Esophagus (tissue), 2 donors: ENCODE data around the gene GLTP. TPM values are rescaled to one million over a fixed set of nuclear protein-coding genes. Genes with fewer than 3 reads are reported as not detected.
"Not testable (repeated sequence)": the region's sequence is repeated elsewhere in the genome, so short reads cannot be mapped to it uniquely, and the experiment has no call there.

Source experiments
- H3K27ac ChIP-seq, 2 donors: one replicate each; pipeline ENCODE4 v1.5.1; 2013; ENCODE audit warnings: low read depth in 2 of 2, mild to moderate bottlenecking in 2 of 2, inconsistent platforms in 1 of 2, low read length in 1 of 2, moderate library complexity in 1 of 2
- H3K27me3 ChIP-seq, 2 donors: one replicate each; pipeline ENCODE4 v1.6.1; 2013; ENCODE audit warnings: low read length in 2 of 2, control low read depth in 1 of 2, mild to moderate bottlenecking in 1 of 2; ENCODE audit not compliant: insufficient read depth in 2 of 2, control insufficient read depth in 1 of 2
- H3K36me3 ChIP-seq, 2 donors: one replicate each; pipeline ENCODE4 v1.6.1; 2013; ENCODE audit warnings: low read length in 1 of 2; ENCODE audit not compliant: control insufficient read depth in 2 of 2, insufficient read depth in 2 of 2
- H3K4me1 ChIP-seq, 2 donors: one replicate each; pipeline ENCODE4 v1.6.1; 2013; ENCODE audit warnings: low read length in 1 of 2; ENCODE audit not compliant: control insufficient read depth in 2 of 2, insufficient read depth in 2 of 2
- H3K4me3 ChIP-seq, 2 donors: one replicate each; pipeline ENCODE4 v1.5.1; 2013; ENCODE audit warnings: low read length in 2 of 2, mild to moderate bottlenecking in 2 of 2, low read depth in 1 of 2, moderate library complexity in 1 of 2
- H3K9me3 ChIP-seq, 2 donors: one replicate each; pipeline ENCODE4 v1.6.1; 2013; ENCODE audit warnings: mild to moderate bottlenecking in 2 of 2, low read depth in 1 of 2, low read length in 1 of 2, moderate library complexity in 1 of 2; ENCODE audit not compliant: control insufficient read depth in 2 of 2, insufficient read depth in 1 of 2
- WGBS, 2 donors: extraction: QIAGEN DNeasy Blood & Tissue Kit; methylation state at CpG; one replicate each; pipeline ENCODE4 v1.1.7; 2013; 5-methylcytosine and 5-hydroxymethylcytosine counted together
- polyA plus RNA-seq, 2 donors: library from polyadenylated mRNA; stranded (reverse); fragments of 200-250 nt; gene quantifications; one replicate each; pipeline ENCODE4 v1.2.3, GENCODE V29; 2013
- donor health status: healthy with polysubstance abuse.
- donor health status: Bipolar disorder and iron deficiency.

The GLTP gene
- polyA plus RNA-seq, 2 donors = 270 to 383 TPM

DNA sequence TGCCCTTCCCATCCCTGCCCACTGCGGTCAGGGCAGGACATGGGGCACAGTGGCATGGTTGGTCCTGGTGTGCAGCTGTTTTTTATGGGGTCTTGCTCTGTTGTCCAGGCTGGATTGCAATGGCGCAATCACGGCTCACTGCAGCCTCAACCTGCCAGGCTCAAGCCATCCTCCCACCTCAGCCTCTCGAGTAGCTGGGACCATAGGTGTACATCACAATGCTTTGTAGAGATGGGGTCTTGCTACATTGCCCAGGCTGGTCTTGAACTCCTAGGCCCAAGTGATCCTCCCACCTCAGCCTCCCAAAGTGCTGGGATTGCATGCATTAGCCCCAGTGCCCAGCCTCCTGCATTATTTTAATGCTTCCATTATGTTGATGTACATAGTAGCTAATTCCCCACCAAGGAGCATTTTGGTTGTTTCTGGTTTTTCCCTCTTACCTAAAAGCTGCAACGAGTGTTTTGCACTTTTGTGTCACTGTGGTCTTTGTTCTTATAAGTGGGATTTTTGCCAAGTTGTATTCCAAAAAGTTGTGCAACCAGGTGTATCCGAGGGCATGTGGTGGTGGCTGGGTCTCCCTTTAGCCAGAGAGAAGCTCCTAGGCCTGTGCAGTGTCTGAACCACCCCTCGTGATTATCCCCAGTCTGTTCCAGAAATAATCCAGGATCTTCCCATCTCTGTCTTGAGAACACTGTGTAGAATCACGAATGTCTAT lies 30.1 kb upstream of the GLTP start:
- H3K27me3 ChIP-seq = no peaks in the 10 kb centered on the region
- H3K4me1 ChIP-seq = peaks cover 0 to 4% of the 10 kb centered on the region in 2 donors
- H3K9me3 ChIP-seq = no peaks in the 10 kb centered on the region
- H3K27ac ChIP-seq = no peak overlapping the region
- 81 to 84% methylated on average over 8 of the region's 8 CpGs for WGBS, 2 donors
- H3K36me3 ChIP-seq = peaks cover 17 to 51% of the 10 kb centered on the region in 2 donors
- no peak overlapping the region for H3K4me3 ChIP-seq

DNA sequence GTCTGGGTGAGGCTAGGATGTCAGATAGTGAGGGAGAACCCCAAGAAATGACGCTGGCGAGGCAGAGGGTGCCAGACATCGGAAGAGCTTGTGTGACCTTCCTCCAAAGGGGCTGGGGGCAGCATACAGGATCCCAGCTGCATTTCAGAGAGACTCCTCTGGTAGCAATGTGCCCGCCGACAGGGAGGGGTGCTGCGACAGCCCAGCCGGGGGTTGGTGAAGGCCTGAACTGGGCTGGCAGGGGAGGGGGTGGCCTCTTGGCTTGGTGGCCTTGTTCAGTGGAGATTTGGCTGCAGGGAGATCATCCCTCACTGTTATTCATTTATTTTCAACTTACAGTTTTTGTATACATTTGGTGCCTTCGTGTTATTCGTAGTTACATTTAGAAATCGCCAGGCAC lies 25.0 kb upstream of the GLTP start:
- Histone ChIP-seq H3K9me3 (no peaks in the 10 kb centered on the region), H3K27me3 (no peaks in the 10 kb centered on the region), H3K4me1 (no peaks in the 10 kb centered on the region), H3K27ac (no peak overlapping the region), H3K4me3 (no peak overlapping the region), H3K36me3 (peaks cover 34 to 48% of the 10 kb centered on the region in 2 donors)
- WGBS, 2 donors = 89 to 90% methylated on average over 10 of the region's 10 CpGs

DNA sequence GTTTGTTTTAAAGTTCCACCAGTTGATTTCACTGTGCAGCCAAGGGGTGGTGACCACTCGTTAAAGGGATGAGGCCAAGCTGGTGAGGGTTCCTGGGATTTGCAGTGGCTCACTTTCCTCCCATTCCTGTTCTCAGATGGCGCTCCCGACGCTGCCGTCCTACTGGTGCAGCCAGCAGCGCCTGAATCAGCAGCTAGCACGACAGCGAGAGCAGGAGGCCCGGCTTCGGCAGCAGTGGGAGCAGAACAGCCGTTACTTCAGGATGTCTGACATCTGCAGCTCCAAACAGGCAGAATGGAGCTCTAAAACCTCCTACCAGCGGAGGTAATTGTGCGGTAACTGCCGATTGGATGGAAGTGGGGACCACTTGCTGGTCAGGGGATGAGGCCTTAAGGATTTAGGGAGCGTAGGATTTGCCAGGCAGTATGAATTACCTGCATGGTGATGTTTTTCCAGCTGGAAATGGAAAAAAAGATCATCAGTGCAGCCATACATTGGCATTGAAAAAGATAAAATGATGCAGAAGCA lies 22.6 kb upstream of the GLTP start:
- Histone ChIP-seq H3K27me3 (no peaks in the 10 kb centered on the region), H3K27ac (no peak overlapping the region), H3K9me3 (no peaks in the 10 kb centered on the region), H3K4me3 (no peak overlapping the region), H3K36me3 (peaks cover 34 to 36% of the 10 kb centered on the region in 2 donors), H3K4me1 (no peaks in the 10 kb centered on the region)
- WGBS, 2 donors = 86 to 88% methylated on average over 15 of the region's 15 CpGs

DNA sequence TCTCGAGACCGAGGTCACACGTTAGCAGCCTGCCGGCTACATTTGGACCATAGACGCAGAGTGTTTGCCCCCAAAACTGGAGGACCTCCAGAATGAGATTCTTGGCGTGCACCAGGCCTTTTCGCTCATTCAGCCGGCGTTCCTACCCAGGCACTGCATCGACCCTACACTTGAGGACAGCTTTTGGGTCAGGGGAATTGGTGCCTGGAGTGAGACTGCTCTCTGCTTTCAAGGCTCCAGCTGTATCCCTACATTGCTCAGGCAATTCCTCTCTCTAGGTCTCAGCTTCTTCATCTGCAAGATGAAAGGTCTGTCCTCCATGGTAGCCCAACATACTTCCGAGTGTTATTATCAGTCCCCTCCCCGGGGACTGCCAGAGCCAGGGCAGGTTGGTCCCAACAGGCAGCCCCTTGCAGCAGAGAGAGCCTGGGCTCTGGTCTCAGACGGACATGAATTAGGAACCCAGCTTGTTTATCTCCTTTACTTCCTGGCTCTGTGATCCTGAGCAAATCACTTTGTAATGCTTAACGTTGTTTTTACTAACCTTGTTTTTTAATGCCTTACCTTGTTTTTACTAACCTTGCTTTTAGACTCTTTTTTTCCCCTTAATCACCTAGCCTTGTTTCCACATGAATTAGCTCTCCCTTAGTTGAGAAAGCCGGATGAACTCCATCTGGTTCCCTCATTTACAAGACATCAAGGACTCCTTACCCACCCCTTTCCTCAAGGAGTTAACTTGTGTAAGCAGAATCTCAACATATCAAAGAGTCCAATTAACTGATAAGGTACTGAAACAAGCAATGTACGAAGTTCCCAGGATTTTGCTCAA lies 20.6 kb upstream of the GLTP start:
- H3K36me3 ChIP-seq = peaks cover 20 to 25% of the 10 kb centered on the region in 2 donors
- H3K4me1 ChIP-seq = no peaks in the 10 kb centered on the region
- H3K9me3 ChIP-seq = no peaks in the 10 kb centered on the region
- 3 to 4% methylated on average over 16 of the region's 16 CpGs for WGBS, 2 donors
- peak overlapping the region; percentile 73 to 90 for H3K27ac ChIP-seq
- peak overlapping the region; percentile 82 to 84 for H3K4me3 ChIP-seq
- no peaks in the 10 kb centered on the region for H3K27me3 ChIP-seq

DNA sequence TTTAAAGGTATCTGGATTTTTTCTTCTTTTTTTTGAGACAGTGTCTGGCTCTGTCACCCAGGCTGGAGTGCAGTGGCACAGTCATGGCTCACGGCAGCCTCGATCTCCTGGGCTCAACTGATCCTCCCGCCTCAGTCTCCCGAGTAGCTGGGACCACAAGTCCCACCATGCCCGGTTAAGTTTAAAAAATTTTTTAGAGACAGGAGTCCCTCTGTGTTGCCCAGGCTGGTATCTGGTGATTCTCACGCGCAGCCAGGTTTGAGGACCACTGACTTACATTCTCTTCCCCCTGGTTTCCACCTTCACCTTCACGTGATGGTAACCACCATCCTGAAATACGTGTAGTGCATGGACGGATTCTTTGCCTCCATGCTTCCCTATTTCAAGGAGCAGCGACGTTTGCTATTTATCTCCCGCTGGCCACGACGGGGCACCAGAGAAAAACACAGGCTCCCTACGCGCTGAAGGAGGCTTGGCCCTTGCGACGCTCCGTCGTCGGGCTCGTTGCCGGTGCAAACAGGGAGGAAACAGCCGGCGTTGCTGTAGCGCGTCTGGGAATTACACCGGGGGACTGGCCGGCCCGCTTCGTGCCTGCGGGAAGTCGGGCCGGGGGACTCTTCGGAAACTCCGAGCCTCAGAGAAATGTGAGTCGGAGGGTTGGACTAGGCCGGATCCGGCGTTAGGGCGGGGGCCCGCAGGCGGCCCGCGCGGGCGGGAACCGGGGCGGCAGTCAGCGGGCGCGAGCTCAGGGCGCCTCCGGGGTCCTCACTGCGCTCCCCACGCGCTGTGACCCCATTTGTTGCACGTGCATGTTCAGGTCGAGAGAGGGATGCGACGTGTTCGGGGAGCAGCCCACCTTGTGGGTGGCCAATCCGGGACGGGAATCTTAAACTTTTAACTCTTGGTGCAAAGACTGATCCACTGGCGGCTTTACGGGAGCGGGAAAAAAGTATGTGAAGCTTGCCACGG lies 19.7 kb upstream of the GLTP start, which contains the start of gene TCHP:
TSS of gene TCHP (plus strand) at position 492 of the 969 bp plus-strand sequence. CDS start 2,753 bp downstream, outside the sequence.
- Histone ChIP-seq H3K27me3 (no peaks in the 10 kb centered on the region), H3K36me3 (peaks cover 14 to 18% of the 10 kb centered on the region in 2 donors), H3K4me3 (peak within 1 kb of the TSS; percentile 82 to 84), H3K27ac (peak within 1 kb of the TSS; percentile 73 to 90), H3K4me1 (no peaks in the 10 kb centered on the region), H3K9me3 (no peaks in the 10 kb centered on the region)
- WGBS, 2 donors = 1% methylated on average over 69 of the region's 69 CpGs

DNA sequence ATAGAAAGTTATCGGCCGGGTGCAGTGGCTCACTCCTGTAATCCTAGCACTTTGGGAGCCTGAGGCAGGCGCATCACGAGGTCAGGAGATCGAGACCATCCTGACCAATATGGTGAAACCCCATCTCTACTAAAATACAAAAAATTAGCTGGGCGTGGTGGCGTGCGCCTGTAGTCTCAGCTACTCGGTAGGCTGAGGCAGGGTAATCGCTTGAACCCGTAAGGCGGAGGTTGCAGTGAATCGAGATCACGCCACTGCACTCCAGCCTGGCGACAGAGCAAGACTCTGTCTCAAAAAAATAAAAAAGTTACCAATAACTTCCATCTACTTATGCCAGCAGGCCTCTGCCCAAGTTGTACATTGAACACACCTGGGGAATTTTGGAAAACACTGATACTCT lies 19.0 kb upstream of the GLTP start:
- H3K27me3 ChIP-seq, H3K9me3 ChIP-seq, H3K4me1 ChIP-seq: not testable (repeated sequence)
- Histone ChIP-seq H3K27ac (peak overlapping the region in 1 of 2 donors; percentile 90), H3K4me3 (peak overlapping the region in 1 of 2 donors; percentile 84), H3K36me3 (peaks cover 12 to 13% of the 10 kb centered on the region in 2 donors)
- WGBS, 2 donors = 85 to 88% methylated on average over 15 of the region's 15 CpGs

DNA sequence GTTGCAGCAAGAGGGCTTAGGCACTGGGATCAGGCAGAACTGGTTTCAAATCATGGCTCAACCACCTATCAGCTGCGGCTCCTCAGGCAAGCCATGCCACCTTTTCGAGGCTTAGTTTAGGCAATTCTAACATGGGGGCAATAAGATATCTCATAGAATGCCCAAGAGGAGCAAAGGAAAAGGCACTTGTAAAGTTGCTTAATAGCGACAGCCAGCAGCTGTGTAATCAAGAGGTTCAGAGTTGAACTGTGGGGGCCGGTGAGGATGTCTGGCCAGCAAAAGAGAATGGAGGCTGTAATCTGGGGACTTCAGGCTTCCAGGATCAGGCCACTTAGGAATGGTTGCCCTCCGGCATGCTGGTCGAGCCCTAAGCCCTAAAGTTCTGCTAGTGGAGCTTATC lies 16.7 kb upstream of the GLTP start:
- Histone ChIP-seq H3K4me3 (no peak overlapping the region), H3K9me3 (no peaks in the 10 kb centered on the region), H3K36me3 (no peaks in the 10 kb centered on the region), H3K4me1 (peaks cover 0 to 6% of the 10 kb centered on the region in 2 donors), H3K27me3 (no peaks in the 10 kb centered on the region), H3K27ac (peak overlapping the region in 1 of 2 donors; percentile 33)
- WGBS, 2 donors = 85 to 86% methylated on average over 6 of the region's 6 CpGs

DNA sequence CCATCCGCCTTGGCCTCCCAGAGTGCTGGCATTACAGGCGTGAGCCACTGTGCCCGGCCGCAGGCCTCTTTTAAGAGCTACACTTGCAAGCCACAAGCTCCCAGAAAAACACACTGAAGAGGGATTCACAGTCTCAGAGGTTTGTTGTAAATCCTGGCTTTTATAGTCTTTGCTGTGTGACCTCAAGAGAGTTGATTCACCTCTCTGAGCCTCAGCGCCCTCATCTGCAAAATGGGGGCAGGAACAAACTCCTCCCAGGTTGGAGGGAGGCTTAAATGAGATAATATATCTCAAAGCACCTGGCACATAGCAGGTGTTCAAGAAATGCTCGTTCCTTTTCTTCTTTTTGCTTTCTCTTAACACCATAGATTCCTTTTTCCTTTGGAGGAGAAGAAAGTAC lies 15.8 kb upstream of the GLTP start:
- peak overlapping the region in 1 of 2 donors; percentile 52 for H3K27ac ChIP-seq
- H3K27me3 ChIP-seq = no peaks in the 10 kb centered on the region
- H3K4me3 ChIP-seq = no peak overlapping the region
- H3K36me3 ChIP-seq = no peaks in the 10 kb centered on the region
- WGBS, 2 donors = 88 to 92% methylated on average over 6 of the region's 6 CpGs
- H3K9me3 ChIP-seq = no peaks in the 10 kb centered on the region
- H3K4me1 ChIP-seq = peaks cover 0 to 6% of the 10 kb centered on the region in 2 donors

DNA sequence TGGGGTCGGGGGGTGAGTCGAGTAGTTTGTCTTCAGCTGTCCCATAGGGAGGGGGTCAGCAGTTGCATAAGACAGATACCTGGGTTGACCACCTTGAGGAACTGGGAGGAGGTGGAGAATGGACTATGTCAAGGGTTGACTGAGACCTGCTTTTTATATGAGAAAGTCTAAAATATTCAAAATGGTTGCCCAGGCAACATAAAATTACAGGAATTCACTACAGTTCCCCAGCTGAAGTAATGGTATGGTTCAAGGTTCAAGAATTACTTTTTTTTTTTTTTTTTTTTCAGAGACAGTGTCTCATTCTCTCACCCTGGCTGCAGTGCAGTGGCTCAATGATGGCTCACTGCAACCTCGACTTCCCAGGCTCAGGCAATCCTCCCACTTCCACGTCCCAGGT lies 14.6 kb upstream of the GLTP start:
- Histone ChIP-seq H3K27ac (no peak overlapping the region), H3K4me1 (peaks cover 0 to 6% of the 10 kb centered on the region in 2 donors), H3K27me3 (no peaks in the 10 kb centered on the region), H3K4me3 (no peak overlapping the region), H3K9me3 (no peaks in the 10 kb centered on the region), H3K36me3 (no peaks in the 10 kb centered on the region)
- WGBS, 2 donors = 70 to 72% methylated on average over 4 of the region's 4 CpGs
